ENCODE data around the gene DZIP3. TPM values are rescaled to one million over a fixed set of nuclear protein-coding genes. Genes with fewer than 3 reads are reported as not detected.

The DZIP3 gene
- total and polyA plus RNA-seq, 2 of the 13 experiments (the other 11 are each of a cell fraction or from before 2014, with no cell fraction given) = 11.3 to 17.3 TPM

- H3K27me3 ChIP-seq (ENCODE audit: control insufficient read depth in 1 of 2, insufficient read depth in 2 of 2, low read length in 2 of 2) = no peaks in the 10 kb centered on the region
- POLR2A ChIA-PET = no interaction called here
- WGBS (ENCODE audit: low lambda C conversion rate) = 90% methylated on average over 4 of the region's 4 CpGs
- TF ChIP-seq SMC3 (IDR thresholded peaks at IDR 0.05; ENCODE audit: low read length) (peak; percentile 29; the same call in 1 of the 2 replicates), SALL1 (CRISPR knock-in tag; IDR thresholded peaks at IDR 0.05) (no peak), STAG1 (CRISPR knock-in tag; IDR thresholded peaks at IDR 0.05) (peak; percentile 34; the same call in 1 of the 2 replicates), CTCF (CRISPR knock-in tag; IDR thresholded peaks at IDR 0.05) (peak; percentile 54), KDM5A (IDR thresholded peaks at IDR 0.05; ENCODE audit: borderline replicate concordance, low read length) (no peak)
- CTCF ChIA-PET (ENCODE audit: low intra/inter-chr PET ratio, low total read pairs) = interaction anchor here (1.4 to 5.4 kb wide), 2 partner anchors 62 to 1317 kb away, joined by 4 to 47 read pairs; no protein-coding TSS in a partner anchor
- H2AFZ ChIP-seq (ENCODE audit: low read length) = no peak overlapping the region
- ATAC-seq (peak; percentile 44; the same call in 2 of the 3 replicates), DNase-seq (ENCODE audit: low spot score) (peak; percentile 35), FAIRE-seq (no peak)
- no peak overlapping the region for H3K9ac ChIP-seq (ENCODE audit: insufficient read depth, low read depth, low read length)
- H3K4me3 ChIP-seq (replicated peaks in 1 of 3; ENCODE audit: insufficient read depth in 1 of 3, low read depth in 2 of 3, low read length in 3 of 3) = no peak overlapping the region
- H3K79me2 ChIP-seq (ENCODE audit: insufficient read depth, low read length) = no peaks in the 10 kb centered on the region
- intact Hi-C loops (cut with micrococcal nuclease; ENCODE audit: unreplicated experiment) = loop anchor here (1.0 kb wide), 1 partner anchor 63 kb away; no protein-coding TSS in a partner anchor
- H3K9me3 ChIP-seq (ENCODE audit: low read length) = no peaks in the 10 kb centered on the region
- no peak overlapping the region for H3K4me2 ChIP-seq (ENCODE audit: low read depth, low read length)
- H4K20me1 ChIP-seq (ENCODE audit: insufficient read depth, low read length) = no peaks in the 10 kb centered on the region
- no TSS peak for BruUV-seq (replicated peaks)
- in situ Hi-C loops (cut with HindIII; ENCODE audit: extremely low pct_ligation_motif_present, low pct_unique_long_range_greater_than_20kb) = loop anchor here (5.0 kb wide), 1 partner anchor 60 kb away; no protein-coding TSS in a partner anchor
- H3K27ac ChIP-seq (ENCODE audit: extremely low read length, insufficient read depth, low read length) = no peak overlapping the region
- peaks cover 14% of the 10 kb centered on the region for H3K4me1 ChIP-seq (ENCODE audit: insufficient read depth, low read length)
- H3K36me3 ChIP-seq (replicated peaks in 1 of 2; ENCODE audit: control insufficient read depth in 1 of 2, insufficient read depth in 2 of 2, low read length in 2 of 2) = peaks cover 0 to 19% of the 10 kb centered on the region in 2 experiments; a peak in 3 of 5 replicates
Observed at GRCh38 chr3:108552267-108553159, 37.0 kb upstream of the DZIP3 start.
